Stimulated activated CD8-positive, alpha-beta memory T cell treated with anti-CD3 and anti-CD28 coated beads, Interleukin-4, amount 100 ng/mL, for 48 hours (primary cell): ENCODE data around the gene AUTS2.
"Not testable (repeated sequence)": the region's sequence is repeated elsewhere in the genome, so short reads cannot be mapped to it uniquely, and the experiment has no call there.

ENCODE experiments used
- DNase-seq: peaks from one replicate; pipeline ENCODE4 v3.0.0-alpha.2; 2020

Gene AUTS2

GRCh38 chr7:70233776-70234175, 635.5 kb downstream of the AUTS2 start:
- DNase-seq, result no peak

GRCh38 chr7:70237256-70237655, 639.0 kb downstream of the AUTS2 start:
- no peak for DNase-seq

GRCh38 chr7:70237831-70238575, 639.7 kb downstream of the AUTS2 start:
- DNase-seq, result no peak

GRCh38 chr7:70239918-70240317, 641.6 kb downstream of the AUTS2 start:
- DNase-seq, result no peak

- DNase-seq, result no peak
Observed at GRCh38 chr7:70240873-70241272, 642.6 kb downstream of the AUTS2 start.

- DNase-seq, result no peak
Observed at GRCh38 chr7:70241536-70242175, 643.4 kb downstream of the AUTS2 start.

GRCh38 chr7:70242826-70243225, 644.6 kb downstream of the AUTS2 start:
- DNase-seq, result no peak

- DNase-seq, result no peak
Observed at GRCh38 chr7:70243443-70243842, 645.2 kb downstream of the AUTS2 start.

- DNase-seq, result no peak
Observed at GRCh38 chr7:70257921-70258320, 659.6 kb downstream of the AUTS2 start.

GRCh38 chr7:70259502-70259901, 661.2 kb downstream of the AUTS2 start:
- DNase-seq, result no peak

- no peak for DNase-seq
Observed at GRCh38 chr7:70263471-70264255, 665.4 kb downstream of the AUTS2 start.

- no peak for DNase-seq
Observed at GRCh38 chr7:70266186-70266585, 667.9 kb downstream of the AUTS2 start.

GRCh38 chr7:70267381-70268120, 669.3 kb downstream of the AUTS2 start:
- no peak for DNase-seq

- DNase-seq, result no peak
Observed at GRCh38 chr7:70268179-70268578, 669.9 kb downstream of the AUTS2 start.

GRCh38 chr7:70270149-70270548, 671.9 kb downstream of the AUTS2 start:
- DNase-seq, result no peak

- DNase-seq, result no peak
Observed at GRCh38 chr7:70271617-70272081, 673.4 kb downstream of the AUTS2 start.

GRCh38 chr7:70275570-70275969, 677.3 kb downstream of the AUTS2 start:
- not testable (repeated sequence) for DNase-seq

- DNase-seq, result no peak
Observed at GRCh38 chr7:70285187-70285586, 686.9 kb downstream of the AUTS2 start.

- DNase-seq, result no peak
Observed at GRCh38 chr7:70285854-70286253, 687.6 kb downstream of the AUTS2 start.

- DNase-seq, result no peak
Observed at GRCh38 chr7:70288781-70289456, 690.6 kb downstream of the AUTS2 start.

GRCh38 chr7:70292716-70293115, 694.4 kb downstream of the AUTS2 start:
- no peak for DNase-seq

GRCh38 chr7:70294211-70294911, 696.1 kb downstream of the AUTS2 start:
- DNase-seq, result no peak
